GM10266 (cell line): ENCODE data around the gene SCCPDH.

Source experiments
- DNase-seq: peaks from one replicate; pipeline ENCODE4 v3.0.0; 2012; ENCODE audit errors: extremely low spot score
- CTCF ChIP-seq: IDR thresholded peaks from 2 replicates; pipeline ENCODE4 v1.5.1; 2012; ENCODE audit warnings: mild to moderate bottlenecking, low read depth; ENCODE audit not compliant: control insufficient read depth, insufficient read depth; ENCODE audit errors: missing control alignments

SCCPDH gene

GRCh38 chr1:246798107-246798506 lies 73.9 kb downstream of the SCCPDH start:
- no peak for TF ChIP-seq CTCF
- no peak for DNase-seq

- DNase-seq: no peak
- no peak for TF ChIP-seq CTCF
These were observed 74.6 kb downstream of the SCCPDH start for GRCh38 chr1:246798606-246799496.

DNA sequence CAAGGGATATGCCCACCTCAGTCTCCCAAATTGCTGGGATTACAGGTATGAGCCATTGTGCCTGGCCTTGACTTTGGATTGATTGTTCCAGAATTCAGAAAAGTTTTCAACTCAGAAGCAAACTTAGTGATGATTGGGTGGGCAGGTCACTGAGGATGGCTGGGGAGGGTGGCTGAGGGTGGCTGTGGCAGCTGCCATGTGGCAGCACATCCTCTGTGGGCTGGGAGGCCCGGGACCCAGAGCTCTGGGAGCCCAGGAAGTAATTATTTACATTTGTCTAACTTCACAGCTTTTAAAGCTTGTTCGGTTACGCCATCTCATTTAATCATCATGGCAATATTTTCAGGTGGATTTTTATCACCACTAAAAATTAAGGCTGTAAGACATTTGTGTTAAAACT lies 76.1 kb downstream of the SCCPDH start:
- no peak for TF ChIP-seq CTCF
- no peak for DNase-seq

- no peak for DNase-seq
- no peak for TF ChIP-seq CTCF
These were observed 76.5 kb downstream of the SCCPDH start for GRCh38 chr1:246800756-246801155.

- DNase-seq: no peak
- TF ChIP-seq CTCF: no peak
These were observed 77.2 kb downstream of the SCCPDH start for GRCh38 chr1:246801241-246802020.

DNA sequence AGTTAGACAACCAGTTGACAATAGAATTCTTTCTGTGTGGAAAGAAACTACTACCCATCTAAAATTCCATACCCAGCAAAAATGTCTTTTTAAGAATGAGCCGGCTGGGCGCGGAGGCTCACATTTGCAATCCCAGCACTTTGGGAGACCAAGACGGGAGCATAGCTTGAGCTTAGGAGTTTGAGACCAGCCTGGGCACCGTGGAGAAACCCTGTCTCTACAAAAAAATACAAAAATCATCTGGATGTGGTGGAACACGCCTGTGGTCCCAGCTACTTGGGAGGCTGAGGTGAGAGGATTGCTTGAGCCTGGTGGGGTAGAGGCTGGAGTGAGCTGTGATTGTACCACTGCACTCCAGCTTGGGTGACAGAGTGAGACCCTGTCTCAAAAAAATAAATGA lies 79.2 kb downstream of the SCCPDH start:
- TF ChIP-seq CTCF: no peak
- no peak for DNase-seq

DNA sequence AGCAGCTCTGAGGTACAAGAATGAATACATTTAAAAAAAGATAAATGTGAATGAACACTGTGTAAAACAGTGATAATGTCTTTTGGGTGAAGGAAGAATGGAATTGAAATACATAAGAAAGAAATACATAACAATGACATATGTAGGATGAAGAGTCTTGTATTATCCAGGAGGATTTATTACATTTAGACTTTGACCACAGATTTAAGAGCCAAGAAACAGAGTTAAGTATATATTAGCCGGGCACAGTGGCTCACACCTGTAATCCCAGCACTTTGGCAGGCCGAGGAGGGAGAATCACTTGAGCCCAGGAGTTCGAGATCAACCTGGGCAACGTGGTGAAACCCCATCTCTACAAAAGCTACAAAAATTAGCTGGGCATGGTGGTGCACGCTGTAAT lies 79.7 kb downstream of the SCCPDH start:
- no peak for TF ChIP-seq CTCF
- DNase-seq: no peak
